Astrocyte (in vitro differentiated cells and primary cell): ENCODE measurements around the gene SEPTIN1.

Experiments
- EZH2 ChIP-seq: IDR thresholded peaks from 2 replicates; pipeline ENCODE4 v1.6.1; 2012; ENCODE audit warnings: mild to moderate bottlenecking, low read length, inconsistent platforms; ENCODE audit not compliant: insufficient read depth
- TF ChIP-seq, protein P1 (sequence below): IDR thresholded peaks from 2 replicates; pipeline ENCODE4 v1.5.1; 2011; ENCODE audit warnings: low read depth, mild to moderate bottlenecking, inconsistent platforms, low read length, moderate library complexity; ENCODE audit not compliant: insufficient read depth

DNA sequence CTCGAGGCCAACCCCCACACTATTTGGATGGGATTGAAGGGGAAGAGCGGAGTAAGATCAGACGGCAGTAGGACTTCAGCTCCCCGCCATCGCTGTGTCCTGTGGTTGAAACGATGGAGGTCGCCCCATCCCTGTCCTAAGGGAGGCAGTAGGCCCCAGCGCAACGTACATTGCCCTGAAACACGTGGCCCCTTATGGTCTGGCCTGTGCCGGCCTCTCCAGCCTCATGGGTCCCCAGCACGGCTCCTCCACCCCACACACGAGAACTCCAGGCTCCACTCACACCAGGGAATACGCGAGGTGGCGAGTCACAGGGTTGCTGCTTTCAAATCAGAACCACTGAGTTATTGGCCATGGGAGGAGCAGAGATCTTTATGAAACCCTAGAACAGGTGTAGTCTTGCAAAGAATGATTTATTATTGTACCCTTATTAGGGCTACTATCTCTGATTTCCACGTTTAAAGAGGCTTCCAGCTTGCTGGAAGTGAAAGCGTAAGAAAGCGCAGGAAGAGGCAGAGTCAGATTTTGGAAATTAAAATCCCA lies 48.1 kb upstream of the SEPTIN1 start:
- TF ChIP-seq EZH2, result no peak
- TF ChIP-seq, protein P1, sequence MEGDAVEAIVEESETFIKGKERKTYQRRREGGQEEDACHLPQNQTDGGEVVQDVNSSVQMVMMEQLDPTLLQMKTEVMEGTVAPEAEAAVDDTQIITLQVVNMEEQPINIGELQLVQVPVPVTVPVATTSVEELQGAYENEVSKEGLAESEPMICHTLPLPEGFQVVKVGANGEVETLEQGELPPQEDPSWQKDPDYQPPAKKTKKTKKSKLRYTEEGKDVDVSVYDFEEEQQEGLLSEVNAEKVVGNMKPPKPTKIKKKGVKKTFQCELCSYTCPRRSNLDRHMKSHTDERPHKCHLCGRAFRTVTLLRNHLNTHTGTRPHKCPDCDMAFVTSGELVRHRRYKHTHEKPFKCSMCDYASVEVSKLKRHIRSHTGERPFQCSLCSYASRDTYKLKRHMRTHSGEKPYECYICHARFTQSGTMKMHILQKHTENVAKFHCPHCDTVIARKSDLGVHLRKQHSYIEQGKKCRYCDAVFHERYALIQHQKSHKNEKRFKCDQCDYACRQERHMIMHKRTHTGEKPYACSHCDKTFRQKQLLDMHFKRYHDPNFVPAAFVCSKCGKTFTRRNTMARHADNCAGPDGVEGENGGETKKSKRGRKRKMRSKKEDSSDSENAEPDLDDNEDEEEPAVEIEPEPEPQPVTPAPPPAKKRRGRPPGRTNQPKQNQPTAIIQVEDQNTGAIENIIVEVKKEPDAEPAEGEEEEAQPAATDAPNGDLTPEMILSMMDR, result no peak
